ENCODE measurements around the gene FHL1.

GRCh38 chrX:136210243-136210642 is 62.9 kb downstream of the FHL1 start:
- TF ChIP-seq, protein P1, sequence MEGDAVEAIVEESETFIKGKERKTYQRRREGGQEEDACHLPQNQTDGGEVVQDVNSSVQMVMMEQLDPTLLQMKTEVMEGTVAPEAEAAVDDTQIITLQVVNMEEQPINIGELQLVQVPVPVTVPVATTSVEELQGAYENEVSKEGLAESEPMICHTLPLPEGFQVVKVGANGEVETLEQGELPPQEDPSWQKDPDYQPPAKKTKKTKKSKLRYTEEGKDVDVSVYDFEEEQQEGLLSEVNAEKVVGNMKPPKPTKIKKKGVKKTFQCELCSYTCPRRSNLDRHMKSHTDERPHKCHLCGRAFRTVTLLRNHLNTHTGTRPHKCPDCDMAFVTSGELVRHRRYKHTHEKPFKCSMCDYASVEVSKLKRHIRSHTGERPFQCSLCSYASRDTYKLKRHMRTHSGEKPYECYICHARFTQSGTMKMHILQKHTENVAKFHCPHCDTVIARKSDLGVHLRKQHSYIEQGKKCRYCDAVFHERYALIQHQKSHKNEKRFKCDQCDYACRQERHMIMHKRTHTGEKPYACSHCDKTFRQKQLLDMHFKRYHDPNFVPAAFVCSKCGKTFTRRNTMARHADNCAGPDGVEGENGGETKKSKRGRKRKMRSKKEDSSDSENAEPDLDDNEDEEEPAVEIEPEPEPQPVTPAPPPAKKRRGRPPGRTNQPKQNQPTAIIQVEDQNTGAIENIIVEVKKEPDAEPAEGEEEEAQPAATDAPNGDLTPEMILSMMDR (IDR thresholded peaks at IDR 0.05; ENCODE audit: low read depth, low read length, missing input control), result no peak
- TF ChIP-seq RAD21 (IDR thresholded peaks at IDR 0.05) (no peak), FOXA1 (IDR thresholded peaks at IDR 0.05) (no peak)
